WTC11 (cell line): ENCODE data around the gene UGGT2.

Source experiments
- CREB1 ChIP-seq: sonication (generic); formaldehyde crosslinking; IDR thresholded peaks from 2 replicates; pipeline ENCODE4 v1.8.0; 2023; ENCODE audit warnings: mild to moderate bottlenecking, missing genetic modification reagents
- CREM ChIP-seq: sonication (generic); formaldehyde crosslinking; IDR thresholded peaks from 2 replicates; pipeline ENCODE4 v1.8.1; 2022; ENCODE audit warnings: mild to moderate bottlenecking, missing genetic modification reagents, moderate library complexity
- ESRRA ChIP-seq: sonication (generic); formaldehyde crosslinking; IDR thresholded peaks from 2 replicates; pipeline ENCODE4 v1.8.1; 2022; ENCODE audit warnings: mild to moderate bottlenecking, missing genetic modification reagents, borderline replicate concordance
- FOXK1 ChIP-seq: sonication (generic); formaldehyde crosslinking; IDR thresholded peaks from 2 replicates; pipeline ENCODE4 v1.8.0; 2022; ENCODE audit warnings: mild to moderate bottlenecking, moderate library complexity, missing genetic modification reagents
- NR1H2 ChIP-seq: sonication (generic); formaldehyde crosslinking; IDR thresholded peaks from 2 replicates; pipeline ENCODE4 v1.9.0; 2021; ENCODE audit warnings: mild to moderate bottlenecking, moderate library complexity, missing genetic modification reagents
- NR2C2 ChIP-seq: sonication (generic); formaldehyde crosslinking; IDR thresholded peaks from 2 replicates; pipeline ENCODE4 v1.8.0; 2022; ENCODE audit warnings: mild to moderate bottlenecking, missing genetic modification reagents
- PRRX2 ChIP-seq: fragments of 250-450 bp; sonication (Bioruptor Pico); IDR thresholded peaks from 2 replicates; pipeline ENCODE4 v1.8.0; 2021; ENCODE audit warnings: mild to moderate bottlenecking
- TEAD4 ChIP-seq: sonication (generic); formaldehyde crosslinking; IDR thresholded peaks from 2 replicates; pipeline ENCODE4 v1.8.0; 2022; ENCODE audit warnings: mild to moderate bottlenecking, missing genetic modification reagents
- TF ChIP-seq, protein P1 (sequence below): fragments of 200-600 bp; IDR thresholded peaks from 2 replicates; pipeline ENCODE4 v1.8.0; 2022; ENCODE audit warnings: antibody characterized with exemption
- TF ChIP-seq, protein P2 (sequence below): sonication (generic); formaldehyde crosslinking; conservative IDR thresholded peaks from 2 replicates; pipeline ENCODE4 v1.8.1; 2022; ENCODE audit warnings: mild to moderate bottlenecking, missing genetic modification reagents
- TF ChIP-seq, protein P3 (sequence below): sonication (generic); formaldehyde crosslinking; IDR thresholded peaks from 2 replicates; pipeline ENCODE4 v1.8.1; 2022; ENCODE audit warnings: low read depth, mild to moderate bottlenecking, moderate library complexity, missing genetic modification reagents, borderline replicate concordance
- TF ChIP-seq, protein P4 (sequence below): sonication (generic); formaldehyde crosslinking; IDR thresholded peaks from 2 replicates; pipeline ENCODE4 v1.8.0; 2023; ENCODE audit warnings: missing genetic modification reagents
- TF ChIP-seq, protein P5 (sequence below): sonication (generic); formaldehyde crosslinking; IDR thresholded peaks from 2 replicates; pipeline ENCODE4 v1.8.1; 2023; ENCODE audit warnings: mild to moderate bottlenecking, missing genetic modification reagents, borderline replicate concordance

DNA sequence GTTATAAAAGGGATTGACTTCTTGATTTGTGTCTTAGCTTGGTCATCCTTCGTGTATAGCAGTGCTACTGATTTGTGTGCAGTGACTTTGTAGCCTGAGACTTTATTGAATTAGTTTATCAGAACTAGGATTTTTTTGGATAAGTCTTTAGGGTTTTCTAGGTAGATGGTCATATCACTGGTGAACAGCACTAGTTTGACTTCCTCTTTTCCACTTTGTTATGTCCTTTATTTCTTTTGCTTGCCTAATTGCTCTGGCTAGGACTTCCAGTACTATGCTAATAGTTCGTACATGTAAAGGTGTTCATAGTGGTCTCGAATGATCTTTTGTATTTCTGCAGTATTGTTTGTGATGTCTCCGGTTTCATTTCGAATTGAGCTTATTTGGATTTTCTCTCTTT, 230.9 kb downstream of the UGGT2 start:
- TF ChIP-seq, protein P1, sequence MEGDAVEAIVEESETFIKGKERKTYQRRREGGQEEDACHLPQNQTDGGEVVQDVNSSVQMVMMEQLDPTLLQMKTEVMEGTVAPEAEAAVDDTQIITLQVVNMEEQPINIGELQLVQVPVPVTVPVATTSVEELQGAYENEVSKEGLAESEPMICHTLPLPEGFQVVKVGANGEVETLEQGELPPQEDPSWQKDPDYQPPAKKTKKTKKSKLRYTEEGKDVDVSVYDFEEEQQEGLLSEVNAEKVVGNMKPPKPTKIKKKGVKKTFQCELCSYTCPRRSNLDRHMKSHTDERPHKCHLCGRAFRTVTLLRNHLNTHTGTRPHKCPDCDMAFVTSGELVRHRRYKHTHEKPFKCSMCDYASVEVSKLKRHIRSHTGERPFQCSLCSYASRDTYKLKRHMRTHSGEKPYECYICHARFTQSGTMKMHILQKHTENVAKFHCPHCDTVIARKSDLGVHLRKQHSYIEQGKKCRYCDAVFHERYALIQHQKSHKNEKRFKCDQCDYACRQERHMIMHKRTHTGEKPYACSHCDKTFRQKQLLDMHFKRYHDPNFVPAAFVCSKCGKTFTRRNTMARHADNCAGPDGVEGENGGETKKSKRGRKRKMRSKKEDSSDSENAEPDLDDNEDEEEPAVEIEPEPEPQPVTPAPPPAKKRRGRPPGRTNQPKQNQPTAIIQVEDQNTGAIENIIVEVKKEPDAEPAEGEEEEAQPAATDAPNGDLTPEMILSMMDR = no peak
- TF ChIP-seq, protein P2, sequence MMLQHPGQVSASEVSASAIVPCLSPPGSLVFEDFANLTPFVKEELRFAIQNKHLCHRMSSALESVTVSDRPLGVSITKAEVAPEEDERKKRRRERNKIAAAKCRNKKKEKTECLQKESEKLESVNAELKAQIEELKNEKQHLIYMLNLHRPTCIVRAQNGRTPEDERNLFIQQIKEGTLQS (CRISPR knock-in tag) = no peak
- TF ChIP-seq, protein P3, sequence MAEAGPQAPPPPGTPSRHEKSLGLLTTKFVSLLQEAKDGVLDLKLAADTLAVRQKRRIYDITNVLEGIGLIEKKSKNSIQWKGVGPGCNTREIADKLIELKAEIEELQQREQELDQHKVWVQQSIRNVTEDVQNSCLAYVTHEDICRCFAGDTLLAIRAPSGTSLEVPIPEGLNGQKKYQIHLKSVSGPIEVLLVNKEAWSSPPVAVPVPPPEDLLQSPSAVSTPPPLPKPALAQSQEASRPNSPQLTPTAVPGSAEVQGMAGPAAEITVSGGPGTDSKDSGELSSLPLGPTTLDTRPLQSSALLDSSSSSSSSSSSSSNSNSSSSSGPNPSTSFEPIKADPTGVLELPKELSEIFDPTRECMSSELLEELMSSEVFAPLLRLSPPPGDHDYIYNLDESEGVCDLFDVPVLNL (CRISPR knock-in tag) = no peak
- TF ChIP-seq NR2C2 (CRISPR knock-in tag) (no peak), CREB1 (CRISPR knock-in tag) (no peak), FOXK1 (CRISPR knock-in tag) (no peak), CREM (CRISPR knock-in tag) (no peak), NR1H2 (no peak), ESRRA (CRISPR knock-in tag) (no peak), PRRX2 (CRISPR knock-in tag) (no peak), TEAD4 (CRISPR knock-in tag) (no peak)
- TF ChIP-seq, protein P4, sequence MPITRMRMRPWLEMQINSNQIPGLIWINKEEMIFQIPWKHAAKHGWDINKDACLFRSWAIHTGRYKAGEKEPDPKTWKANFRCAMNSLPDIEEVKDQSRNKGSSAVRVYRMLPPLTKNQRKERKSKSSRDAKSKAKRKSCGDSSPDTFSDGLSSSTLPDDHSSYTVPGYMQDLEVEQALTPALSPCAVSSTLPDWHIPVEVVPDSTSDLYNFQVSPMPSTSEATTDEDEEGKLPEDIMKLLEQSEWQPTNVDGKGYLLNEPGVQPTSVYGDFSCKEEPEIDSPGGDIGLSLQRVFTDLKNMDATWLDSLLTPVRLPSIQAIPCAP = no peak
- TF ChIP-seq, protein P5, sequence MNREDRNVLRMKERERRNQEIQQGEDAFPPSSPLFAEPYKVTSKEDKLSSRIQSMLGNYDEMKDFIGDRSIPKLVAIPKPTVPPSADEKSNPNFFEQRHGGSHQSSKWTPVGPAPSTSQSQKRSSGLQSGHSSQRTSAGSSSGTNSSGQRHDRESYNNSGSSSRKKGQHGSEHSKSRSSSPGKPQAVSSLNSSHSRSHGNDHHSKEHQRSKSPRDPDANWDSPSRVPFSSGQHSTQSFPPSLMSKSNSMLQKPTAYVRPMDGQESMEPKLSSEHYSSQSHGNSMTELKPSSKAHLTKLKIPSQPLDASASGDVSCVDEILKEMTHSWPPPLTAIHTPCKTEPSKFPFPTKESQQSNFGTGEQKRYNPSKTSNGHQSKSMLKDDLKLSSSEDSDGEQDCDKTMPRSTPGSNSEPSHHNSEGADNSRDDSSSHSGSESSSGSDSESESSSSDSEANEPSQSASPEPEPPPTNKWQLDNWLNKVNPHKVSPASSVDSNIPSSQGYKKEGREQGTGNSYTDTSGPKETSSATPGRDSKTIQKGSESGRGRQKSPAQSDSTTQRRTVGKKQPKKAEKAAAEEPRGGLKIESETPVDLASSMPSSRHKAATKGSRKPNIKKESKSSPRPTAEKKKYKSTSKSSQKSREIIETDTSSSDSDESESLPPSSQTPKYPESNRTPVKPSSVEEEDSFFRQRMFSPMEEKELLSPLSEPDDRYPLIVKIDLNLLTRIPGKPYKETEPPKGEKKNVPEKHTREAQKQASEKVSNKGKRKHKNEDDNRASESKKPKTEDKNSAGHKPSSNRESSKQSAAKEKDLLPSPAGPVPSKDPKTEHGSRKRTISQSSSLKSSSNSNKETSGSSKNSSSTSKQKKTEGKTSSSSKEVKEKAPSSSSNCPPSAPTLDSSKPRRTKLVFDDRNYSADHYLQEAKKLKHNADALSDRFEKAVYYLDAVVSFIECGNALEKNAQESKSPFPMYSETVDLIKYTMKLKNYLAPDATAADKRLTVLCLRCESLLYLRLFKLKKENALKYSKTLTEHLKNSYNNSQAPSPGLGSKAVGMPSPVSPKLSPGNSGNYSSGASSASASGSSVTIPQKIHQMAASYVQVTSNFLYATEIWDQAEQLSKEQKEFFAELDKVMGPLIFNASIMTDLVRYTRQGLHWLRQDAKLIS (CRISPR knock-in tag) = no peak
